Panc1 (cell line): ENCODE data around the gene EFTUD2.

Experiments used
- POLR2AphosphoS5 ChIP-seq: IDR thresholded peaks from 2 replicates; pipeline ENCODE4 v1.6.1; 2012; ENCODE audit warnings: mild to moderate bottlenecking, low read depth, low read length, moderate library complexity
- REST ChIP-seq, 2 experiments: IDR thresholded peaks; 2 replicates each; pipeline ENCODE4 v1.6.1; 2011 to 2012; ENCODE audit warnings: low read depth in 2 of 2, control low read depth in 1 of 2, low read length in 1 of 2, mild to moderate bottlenecking in 1 of 2, moderate library complexity in 1 of 2; ENCODE audit not compliant: insufficient read depth in 1 of 2
- TCF7L2 ChIP-seq: IDR thresholded peaks from 2 replicates; pipeline ENCODE4 v1.6.1; 2011; ENCODE audit warnings: mild to moderate bottlenecking, low read depth, low read length, inconsistent platforms
- TF ChIP-seq, protein P1 (sequence below): fragments of 450-650 bp; IDR thresholded peaks from 2 replicates; pipeline ENCODE4 v1.5.1; 2017; ENCODE audit warnings: mild to moderate bottlenecking

GRCh38 chr17:44846206-44846605 lies 53.0 kb downstream of the EFTUD2 start:
- TF ChIP-seq, protein P1, sequence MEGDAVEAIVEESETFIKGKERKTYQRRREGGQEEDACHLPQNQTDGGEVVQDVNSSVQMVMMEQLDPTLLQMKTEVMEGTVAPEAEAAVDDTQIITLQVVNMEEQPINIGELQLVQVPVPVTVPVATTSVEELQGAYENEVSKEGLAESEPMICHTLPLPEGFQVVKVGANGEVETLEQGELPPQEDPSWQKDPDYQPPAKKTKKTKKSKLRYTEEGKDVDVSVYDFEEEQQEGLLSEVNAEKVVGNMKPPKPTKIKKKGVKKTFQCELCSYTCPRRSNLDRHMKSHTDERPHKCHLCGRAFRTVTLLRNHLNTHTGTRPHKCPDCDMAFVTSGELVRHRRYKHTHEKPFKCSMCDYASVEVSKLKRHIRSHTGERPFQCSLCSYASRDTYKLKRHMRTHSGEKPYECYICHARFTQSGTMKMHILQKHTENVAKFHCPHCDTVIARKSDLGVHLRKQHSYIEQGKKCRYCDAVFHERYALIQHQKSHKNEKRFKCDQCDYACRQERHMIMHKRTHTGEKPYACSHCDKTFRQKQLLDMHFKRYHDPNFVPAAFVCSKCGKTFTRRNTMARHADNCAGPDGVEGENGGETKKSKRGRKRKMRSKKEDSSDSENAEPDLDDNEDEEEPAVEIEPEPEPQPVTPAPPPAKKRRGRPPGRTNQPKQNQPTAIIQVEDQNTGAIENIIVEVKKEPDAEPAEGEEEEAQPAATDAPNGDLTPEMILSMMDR, result no peak
- TF ChIP-seq POLR2AphosphoS5, result no peak
- TF ChIP-seq TCF7L2, result no peak
- TF ChIP-seq REST (IDR thresholded peaks at IDR 0.05; ENCODE audit: insufficient read depth in 1 of 2, low read depth in 2 of 2, low read length in 1 of 2), result no peak
